HG03135 (cell line): Measurements from ENCODE around the gene TPP2.
A peak's percentile ranks its signal among the peaks of the same experiment; 100 is the strongest.

Source experiments
- ATAC-seq: cut with Tn5 transposase; IDR thresholded peaks from one replicate; pipeline ENCODE4 v1.9.1; 2021; ENCODE audit warnings: mild to moderate bottlenecking, moderate library complexity; ENCODE audit not compliant: unreplicated experiment

TPP2 gene

GRCh38 chr13:102718746-102719145 is 122.0 kb downstream of the TPP2 start:
- ATAC-seq = no peak

GRCh38 chr13:102721800-102722231 is 125.0 kb downstream of the TPP2 start:
- no peak for ATAC-seq

- peak; percentile 62 for ATAC-seq
Measured at GRCh38 chr13:102724923-102725322, 128.1 kb downstream of the TPP2 start.

- ATAC-seq = no peak
Measured at GRCh38 chr13:102726430-102726829, 129.6 kb downstream of the TPP2 start.
